Superior temporal gyrus (tissue), 1 donor: Measurements from ENCODE around the gene TET2.

ENCODE experiments used
- DNase-seq: peaks from one replicate; pipeline ENCODE4 v3.0.0-alpha.2; 2016; ENCODE audit errors: extremely low spot score

TET2 gene

GRCh38 chr4:105140684-105141490, 5.8 kb upstream of the TET2 start:
- DNase-seq: peak; percentile 84

DNA sequence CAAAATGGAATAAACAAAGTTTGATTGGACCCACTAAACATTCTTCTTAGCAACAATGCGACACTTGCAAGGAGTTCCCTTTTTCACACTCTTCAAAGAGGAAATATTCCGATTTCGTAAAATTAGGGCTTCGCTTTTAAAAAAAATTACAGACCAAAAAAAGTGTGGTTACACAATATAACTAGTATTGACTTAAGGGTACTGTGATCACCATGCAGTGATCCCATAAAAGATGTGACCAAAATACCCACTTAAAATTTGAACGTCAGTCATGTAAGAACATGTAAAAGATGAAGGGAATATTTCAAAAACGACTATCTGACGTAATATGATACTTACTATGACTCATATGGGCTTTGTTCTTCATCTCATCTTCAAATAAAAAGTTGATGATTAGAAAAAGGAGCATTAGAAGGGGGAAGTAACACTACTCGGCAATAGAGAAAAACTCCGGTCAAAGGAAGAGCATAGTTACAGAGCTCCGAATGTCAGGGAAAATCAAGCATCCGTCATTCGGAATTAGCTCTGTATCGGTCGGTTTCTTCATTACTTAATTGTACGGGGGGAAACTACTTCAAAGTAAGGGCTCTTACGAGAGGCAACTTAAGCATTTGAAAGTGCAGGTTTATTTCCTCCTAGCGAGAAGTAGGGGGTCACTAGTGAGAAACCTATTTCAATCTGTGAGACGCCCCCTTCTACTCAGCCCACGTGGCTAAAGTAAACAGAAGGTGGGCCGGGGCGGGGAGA, 1.3 kb upstream of the TET2 start:
- DNase-seq: peak; percentile 57

DNA sequence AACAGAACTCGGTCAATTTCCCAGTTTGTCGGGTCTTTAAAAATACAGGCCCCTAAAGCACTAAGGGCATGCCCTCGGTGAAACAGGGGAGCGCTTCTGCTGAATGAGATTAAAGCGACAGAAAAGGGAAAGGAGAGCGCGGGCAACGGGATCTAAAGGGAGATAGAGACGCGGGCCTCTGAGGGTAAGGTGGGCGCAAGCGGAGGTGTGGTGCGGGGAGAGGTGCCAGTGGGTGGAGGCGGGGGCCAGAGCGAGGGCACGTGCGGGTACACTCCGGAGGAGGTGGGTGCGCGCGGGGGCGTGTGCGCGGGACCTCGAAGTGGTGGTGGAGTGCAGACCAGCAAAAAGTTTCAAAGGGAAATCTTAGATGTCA, 787 bp upstream of the TET2 start:
- no peak for DNase-seq

- DNase-seq: no peak
These were observed 408 bp downstream of the TET2 start for GRCh38 chr4:105147016-105147552.

DNA sequence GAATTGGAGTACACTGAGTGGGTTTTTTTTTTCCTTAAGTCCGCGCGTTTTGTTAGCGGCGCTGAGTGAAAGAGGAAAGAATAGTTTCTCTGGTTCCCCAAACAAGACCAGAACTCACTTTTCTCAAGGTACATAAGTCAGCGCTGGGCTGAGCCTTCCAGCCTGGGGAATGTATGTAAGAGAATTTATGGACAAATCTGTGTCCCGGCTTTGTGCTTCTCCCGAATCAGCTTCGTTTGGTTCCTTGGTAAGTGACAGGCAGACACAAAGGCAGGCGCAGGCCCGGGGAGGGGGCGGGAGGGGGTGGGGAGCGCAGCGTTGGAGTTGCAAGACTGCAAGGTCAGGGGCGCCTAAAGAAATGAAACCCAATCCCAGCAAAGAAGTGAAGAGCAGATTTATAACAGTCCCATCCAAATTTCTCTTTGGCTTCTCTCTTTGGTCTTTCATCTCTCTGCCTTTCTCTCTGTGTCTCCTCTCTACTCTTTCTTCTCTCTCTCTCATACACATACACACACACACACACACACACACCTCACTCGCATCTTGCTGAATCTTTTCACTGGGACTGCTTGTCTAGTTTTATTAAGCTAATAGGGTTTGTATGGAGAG, 981 bp downstream of the TET2 start:
- peak; percentile 78 for DNase-seq

GRCh38 chr4:105148356-105148755, 1.7 kb downstream of the TET2 start:
- DNase-seq: no peak

GRCh38 chr4:105148776-105149175, 2.1 kb downstream of the TET2 start:
- DNase-seq: peak; percentile 21

GRCh38 chr4:105149771-105150170, 3.1 kb downstream of the TET2 start:
- peak; percentile 15 for DNase-seq

DNA sequence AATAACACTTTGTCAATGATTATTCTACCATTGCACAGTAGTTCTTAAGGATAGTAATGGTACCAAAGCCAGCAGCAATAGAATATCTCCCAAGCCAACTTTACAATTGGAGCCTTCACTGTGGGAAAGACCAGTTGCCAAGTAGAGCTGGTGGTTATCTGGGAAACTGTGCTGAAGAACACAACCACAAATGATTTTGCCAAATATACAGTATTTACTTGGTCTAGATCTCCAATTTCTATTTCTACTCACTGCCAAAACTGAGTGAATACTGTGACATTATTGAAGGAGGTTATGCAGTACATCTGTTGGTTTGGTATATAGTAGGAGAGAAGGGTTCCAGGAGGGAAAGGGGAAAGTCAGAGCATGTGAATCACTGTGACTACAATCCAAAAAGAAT, 3.8 kb downstream of the TET2 start:
- DNase-seq: peak; percentile 11

DNA sequence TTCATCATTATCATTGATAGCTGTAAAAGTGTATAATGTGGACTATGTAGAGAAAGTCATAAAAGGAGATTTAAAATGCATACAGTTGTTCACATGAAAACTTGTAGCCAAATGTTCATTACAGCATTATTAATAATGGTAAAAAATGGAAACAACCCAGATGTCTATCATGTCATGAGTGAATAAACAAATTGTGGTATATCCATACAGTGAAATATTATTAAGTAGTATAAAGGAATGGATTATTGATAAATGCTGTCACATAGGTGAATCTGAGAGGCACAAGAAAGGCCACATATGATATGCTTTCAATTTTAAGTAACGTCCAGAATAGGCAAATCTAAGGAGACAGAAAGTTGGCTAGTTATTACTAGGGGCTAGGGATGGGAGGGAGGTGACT, 7.1 kb downstream of the TET2 start:
- no peak for DNase-seq

DNA sequence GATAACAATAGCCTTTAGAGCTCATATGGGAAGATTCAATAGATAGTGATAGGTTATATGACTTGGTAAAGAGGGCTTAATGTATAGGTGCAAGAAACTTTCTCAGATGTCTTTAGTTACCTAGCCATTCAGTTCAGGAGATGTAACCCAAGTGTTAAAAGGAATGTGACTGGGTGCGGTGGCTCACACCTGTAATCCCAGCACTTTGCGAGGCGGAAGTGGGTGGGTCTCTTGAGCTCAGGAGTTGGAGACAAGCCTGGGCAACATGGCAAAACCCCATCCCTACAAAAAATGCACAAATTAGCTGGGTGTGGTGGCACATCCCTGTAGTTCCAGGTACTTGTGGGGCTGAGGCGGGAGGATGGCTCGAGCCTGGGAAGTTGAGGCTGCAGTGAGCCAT, 7.9 kb downstream of the TET2 start:
- DNase-seq: no peak

DNA sequence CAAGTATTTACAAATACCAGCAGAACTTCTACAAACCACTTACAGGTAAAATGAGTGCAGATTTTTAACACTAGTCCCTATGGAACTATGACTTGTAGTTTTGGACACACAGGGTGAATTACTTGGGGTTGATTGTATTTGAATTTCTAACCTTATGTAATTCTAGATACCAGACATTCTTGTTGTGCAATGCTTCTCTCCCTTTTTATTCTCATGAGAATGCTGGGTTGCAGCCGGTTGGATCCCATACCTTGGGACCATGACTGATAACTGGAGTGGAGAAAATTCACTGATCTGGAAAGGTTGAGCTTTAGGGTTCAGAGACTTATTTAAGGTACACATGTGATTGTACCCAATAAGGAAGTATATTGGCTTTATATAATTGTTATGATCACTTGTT, 8.8 kb downstream of the TET2 start:
- no peak for DNase-seq

DNA sequence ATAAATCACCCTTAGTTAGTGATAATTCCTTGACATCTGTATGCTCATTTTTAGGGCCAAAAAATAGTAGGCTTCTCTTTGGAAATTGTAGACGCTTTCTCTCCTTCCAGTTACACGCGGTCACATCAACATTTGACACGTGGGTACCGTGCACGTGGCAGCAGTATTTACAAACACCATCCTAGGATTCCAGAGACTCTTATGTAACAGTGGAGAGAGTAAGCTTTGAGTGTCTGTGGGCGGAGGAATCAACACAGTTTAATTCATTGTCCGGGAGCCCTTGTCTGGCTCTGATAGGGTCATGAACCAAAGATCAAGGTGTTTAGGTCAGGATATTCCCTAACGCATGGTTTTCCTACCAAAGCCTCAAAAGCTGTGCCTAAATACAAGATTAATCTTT, 12.2 kb downstream of the TET2 start:
- DNase-seq: no peak

- no peak for DNase-seq
These were observed 15.6 kb downstream of the TET2 start for GRCh38 chr4:105162123-105162796.

- no peak for DNase-seq
These were observed 17.9 kb downstream of the TET2 start for GRCh38 chr4:105164548-105164947.

GRCh38 chr4:105166066-105166465, 19.4 kb downstream of the TET2 start:
- DNase-seq: no peak

DNA sequence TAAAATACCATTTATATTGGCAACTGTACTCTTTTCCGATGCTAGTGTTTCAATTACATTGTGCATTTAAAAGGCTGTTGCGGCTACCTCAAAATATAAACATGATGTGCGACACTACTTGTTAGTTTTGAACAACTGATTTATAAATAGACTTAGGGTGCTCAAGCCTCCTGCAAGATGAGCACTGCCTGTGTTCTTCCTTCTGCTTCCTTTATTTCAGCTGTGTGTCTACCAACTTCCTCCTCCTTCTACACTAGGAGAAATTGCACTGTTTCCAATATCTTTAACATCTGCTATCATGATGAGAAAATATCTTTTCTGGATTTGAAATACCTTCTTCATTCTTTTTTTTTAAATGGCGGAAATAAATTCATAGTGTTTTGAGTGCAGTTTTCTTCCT, 24.0 kb downstream of the TET2 start:
- DNase-seq: no peak

- no peak for DNase-seq
These were observed 25.2 kb downstream of the TET2 start for GRCh38 chr4:105171912-105172311.

- no peak for DNase-seq
These were observed 27.4 kb downstream of the TET2 start for GRCh38 chr4:105174098-105174497.

GRCh38 chr4:105179539-105180401, 33.1 kb downstream of the TET2 start:
- DNase-seq: no peak

GRCh38 chr4:105181259-105181658, 34.6 kb downstream of the TET2 start:
- DNase-seq: no peak
